Measurements from ENCODE around the gene FRAS1.
"Not testable (repeated sequence)": the region's sequence is repeated elsewhere in the genome, so short reads cannot be mapped to it uniquely, and the experiment has no call there.

FRAS1 gene

DNA sequence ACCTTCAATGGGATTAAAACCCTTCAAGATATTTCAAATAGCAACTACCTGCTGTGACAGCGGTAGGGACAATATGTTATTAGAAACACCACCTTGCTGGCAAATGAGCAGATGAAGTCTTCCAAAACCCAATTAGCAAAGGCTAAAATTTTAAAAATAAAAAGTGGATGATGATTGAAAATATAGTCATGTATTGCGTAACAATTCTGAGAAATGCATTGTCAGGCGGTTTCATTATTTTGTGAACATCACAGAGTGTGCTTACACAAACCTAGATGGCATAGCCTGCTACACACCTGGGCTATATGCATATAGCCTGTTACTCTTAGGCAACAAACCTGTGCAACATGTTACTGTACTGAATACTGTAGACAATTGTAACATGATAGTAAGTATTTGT lies 403.2 kb downstream of the FRAS1 start:
- DNase-seq = no peak

DNA sequence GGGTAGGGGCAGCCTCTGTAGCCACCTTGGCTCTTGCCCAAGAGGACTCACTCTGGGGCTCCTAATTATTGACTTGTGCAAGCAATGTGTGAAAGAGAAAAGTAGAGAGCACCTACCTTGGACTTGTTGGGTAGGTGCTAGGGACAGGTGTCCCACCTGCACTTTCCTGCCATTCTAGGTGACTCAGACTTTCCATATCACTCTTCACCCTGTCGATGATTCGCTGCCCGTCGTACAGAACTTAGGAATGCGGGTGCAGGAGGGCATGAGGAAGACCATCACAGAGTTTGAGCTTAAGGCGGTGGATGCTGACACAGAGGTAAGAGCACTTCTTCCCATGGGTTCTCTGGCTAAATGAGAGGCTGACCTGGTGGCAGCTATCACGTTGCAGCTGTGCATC lies 407.1 kb downstream of the FRAS1 start:
- no peak for DNase-seq

DNA sequence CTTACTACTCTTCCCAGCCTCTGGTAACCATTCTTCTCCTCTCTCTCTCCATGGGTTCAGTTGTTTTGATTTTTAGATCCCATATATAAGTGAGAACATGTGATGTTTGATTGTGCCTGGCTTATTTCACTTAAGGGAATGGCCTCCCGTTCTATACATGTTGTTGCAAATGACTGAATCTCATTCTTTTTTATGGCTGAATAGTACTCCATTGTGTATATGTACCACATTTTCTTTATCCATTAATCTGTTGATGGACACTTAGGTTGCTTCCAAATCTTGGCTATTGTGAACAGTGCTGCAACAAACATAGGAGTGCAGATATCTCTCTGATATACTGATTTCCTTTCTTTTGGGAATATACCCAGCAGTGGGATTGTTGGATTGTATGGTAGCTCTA lies 410.1 kb downstream of the FRAS1 start:
- not testable (repeated sequence) for DNase-seq

DNA sequence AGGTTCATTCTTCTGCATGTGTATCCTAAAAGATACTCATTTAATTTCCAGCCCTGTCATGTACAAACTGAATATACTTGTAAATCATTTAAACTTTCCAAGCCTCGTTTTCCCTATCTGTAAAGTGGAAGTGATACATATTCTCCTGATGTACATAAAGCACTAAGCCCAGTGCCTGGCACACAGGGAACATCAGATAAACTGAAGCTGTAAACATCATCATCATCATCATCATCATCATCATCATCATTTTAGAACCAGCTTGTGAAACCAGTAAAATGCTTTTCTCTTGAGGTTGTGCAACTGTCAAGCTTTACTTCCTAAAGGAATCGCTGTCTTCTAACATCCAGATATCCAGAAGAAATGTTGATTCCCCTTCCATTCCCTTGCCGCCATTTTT lies 411.1 kb downstream of the FRAS1 start:
- no peak for DNase-seq

DNA sequence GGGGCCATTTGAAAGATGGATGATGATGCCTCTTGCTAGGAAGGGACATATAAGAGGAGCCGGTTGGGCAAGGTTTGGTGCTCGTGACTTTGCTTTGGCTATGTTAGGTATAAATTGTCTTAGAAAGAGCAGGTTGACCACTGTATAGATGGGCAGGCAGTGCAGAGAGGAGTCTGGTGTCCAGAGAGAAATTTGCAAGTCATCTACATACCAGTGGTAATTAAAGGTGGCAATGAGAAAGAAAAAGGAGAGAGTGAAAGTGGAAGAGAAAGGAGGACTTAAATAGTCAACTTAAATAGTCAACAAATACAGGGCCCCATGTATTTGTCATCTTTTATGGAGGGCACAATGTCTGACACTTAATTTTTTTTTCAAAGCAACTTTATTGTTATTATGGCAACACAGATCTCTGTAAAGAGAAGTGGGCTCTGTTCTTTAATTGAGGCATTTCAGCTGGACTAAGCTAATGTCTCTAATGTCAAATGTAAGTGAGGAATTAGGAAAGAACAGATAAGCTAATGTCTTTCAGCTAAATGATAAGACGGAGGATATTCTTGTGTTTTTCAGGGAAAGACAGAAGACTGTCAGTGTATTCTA lies 419.1 kb downstream of the FRAS1 start:
- DNase-seq = no peak

DNA sequence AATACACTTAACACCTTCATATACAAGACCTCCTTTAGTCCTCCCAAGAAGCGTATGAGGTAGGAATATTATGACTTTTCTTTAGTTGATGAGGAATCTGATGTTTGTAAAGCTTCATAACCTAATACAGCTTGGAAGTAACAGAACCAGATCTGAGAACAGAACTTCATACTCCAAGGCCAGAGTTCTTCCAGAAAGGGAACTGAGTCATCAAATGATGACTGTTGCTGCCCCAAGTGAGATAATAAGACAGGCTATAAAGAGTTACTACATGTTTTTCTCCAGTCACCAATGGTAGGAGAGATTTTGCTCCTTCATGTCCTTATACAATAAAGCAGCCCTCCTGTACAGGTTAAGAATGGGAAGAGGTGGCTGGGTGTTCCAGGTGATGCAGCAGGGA lies 420.2 kb downstream of the FRAS1 start:
- DNase-seq = no peak

DNA sequence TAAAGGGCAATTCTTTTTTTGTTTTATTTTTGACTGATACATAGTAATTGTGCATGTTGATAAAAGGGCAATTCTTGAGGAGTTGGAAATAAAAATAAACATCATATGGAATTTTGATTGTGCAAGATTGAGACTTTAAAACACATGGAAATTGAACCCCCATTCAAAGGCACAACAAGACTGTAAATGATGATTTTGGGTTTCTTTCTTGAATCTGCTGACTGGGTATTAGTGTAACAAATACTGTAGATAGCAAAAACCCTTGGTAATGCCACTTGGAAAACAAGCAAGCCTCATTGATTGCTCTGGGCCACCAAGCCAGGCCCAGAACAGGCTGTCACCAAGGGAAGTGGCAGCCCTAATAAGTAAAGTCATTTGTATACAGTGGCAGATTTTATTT lies 421.4 kb downstream of the FRAS1 start:
- DNase-seq = no peak

DNA sequence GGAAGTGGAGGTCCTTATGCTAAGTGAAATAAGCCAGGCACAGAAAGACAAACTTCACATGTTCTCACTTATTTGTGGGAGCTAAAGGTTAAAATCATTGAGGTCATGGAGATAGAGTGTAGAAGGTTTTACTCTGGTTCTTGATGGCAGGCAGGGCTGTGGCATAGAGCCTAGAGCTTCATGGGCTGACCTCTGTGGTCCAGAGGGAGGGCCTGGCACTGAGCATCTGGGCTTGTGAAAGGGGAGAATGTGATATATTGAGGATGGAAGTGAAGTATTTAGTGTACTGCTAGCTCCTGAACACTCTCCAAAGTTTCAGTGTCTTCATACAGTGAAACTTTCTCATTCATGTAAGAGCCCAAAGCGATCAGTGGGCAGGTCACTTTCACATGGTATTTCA lies 423.2 kb downstream of the FRAS1 start:
- DNase-seq = no peak

DNA sequence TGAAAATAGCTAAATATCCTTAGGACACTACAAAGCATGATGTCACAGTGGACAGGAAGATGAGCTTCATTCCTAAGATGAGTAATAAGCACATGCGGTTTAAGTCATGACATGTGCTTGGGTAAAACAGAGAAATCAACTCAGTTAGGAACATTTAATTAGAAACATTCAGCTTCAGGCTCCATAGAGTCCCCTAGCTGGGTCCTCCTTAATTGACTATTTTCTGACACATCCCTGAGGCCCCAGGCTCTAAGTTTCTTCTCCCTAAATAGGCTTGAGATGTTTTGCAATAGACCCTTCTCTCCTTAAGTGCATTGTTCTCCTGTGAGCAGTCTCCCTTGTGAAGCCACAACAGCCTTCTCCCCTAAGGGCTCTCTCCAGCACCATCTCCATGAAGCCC lies 424.1 kb downstream of the FRAS1 start:
- no peak for DNase-seq

DNA sequence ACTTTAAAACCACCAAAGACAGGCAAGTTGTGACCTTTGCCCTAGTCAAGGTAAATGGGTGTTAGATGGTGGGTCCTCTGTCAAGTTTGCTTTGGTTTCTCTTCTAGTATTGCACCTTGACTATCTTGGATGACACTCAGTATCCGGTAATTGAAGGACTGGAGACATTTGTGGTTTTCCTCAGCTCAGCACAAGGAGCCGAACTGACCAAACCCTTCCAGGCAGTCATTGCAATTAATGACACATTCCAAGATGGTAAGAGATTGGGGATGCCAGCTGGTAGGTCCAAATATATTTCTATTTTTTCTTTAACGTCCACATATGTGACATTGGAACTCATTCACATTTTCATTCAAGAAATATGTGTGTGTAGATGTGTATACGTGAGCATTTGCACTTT lies 425.2 kb downstream of the FRAS1 start:
- no peak for DNase-seq

DNA sequence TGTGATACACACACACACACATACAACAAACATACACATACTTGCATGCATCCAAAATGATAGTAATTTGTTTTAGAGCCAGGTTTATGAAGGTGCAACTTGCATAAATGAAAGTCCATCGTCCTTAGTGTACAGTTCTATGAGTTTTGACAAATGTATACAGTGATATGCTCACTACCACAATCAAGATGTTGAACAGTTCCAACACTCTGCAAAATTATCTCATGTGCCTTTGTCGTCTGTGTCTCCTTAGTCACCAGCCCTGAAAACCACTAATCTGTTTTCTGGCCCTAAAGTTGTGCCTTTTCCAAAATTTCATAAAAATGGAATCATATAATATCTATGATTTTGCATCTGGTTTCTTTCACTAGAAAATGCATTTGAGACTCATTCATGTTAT lies 426.7 kb downstream of the FRAS1 start:
- no peak for DNase-seq

DNA sequence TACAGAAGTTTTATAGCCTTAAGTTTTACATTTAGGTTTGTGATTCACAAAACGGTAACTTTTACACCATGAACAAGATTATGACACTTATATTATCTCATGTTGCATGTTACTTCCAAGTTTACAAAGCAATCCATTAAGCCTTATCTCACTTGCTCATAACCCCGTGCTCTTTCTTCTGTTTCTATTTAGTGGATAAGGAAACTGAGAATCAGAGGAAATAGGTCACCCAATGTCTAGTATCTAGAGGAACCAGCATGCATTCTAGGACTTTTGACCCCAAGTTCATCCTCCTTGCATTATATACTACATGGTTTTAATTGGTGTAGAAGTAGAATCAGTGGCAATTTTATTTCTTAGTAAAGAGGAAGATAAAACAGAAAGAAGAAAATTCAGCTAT lies 427.5 kb downstream of the FRAS1 start:
- DNase-seq = no peak

DNA sequence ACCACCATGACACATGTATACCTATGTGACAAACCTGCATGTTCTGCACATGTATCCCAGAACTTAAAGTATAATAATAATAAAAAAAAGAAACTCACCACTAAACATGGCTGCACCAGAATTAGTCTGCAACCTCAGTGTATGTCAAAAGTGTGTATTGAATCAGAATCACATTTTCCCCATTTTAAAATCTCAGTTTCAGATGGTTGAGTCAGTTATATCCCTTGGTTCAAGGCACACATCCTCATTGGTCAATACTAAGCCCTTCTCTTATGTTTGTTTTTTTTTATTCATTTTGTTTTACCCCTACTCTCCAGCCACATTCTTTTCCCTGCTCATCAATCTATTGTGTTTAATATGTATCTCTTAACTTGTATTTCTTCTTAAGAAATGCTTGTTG lies 436.6 kb downstream of the FRAS1 start:
- DNase-seq = no peak

DNA sequence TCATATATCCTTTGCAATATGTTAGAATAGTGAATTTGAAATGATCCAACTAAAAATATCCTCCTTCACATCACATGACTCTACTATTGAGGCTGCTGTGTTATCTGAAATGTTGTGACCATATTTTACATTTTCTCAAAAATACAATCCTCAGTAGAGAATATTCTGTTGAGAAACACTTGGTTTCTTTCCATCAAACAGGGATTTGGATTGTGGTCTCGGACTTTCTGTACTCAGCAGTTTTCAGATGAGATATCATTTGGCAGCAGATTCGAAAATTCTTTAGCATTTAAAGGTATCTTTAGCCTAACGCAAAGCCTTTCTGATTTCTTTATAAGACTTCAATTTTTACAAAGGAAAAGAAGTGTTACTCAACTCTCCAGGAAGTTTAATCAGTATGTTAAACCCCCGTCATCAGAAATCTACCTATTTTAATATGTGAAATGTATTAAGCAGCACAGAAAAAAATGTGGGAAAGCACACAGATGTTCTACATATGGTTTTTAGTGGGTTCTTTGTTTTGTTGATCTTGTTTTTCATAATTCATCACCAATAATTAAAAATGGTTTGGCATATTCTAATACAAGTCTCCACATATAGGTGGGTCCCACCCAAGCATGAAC lies 439.0 kb downstream of the FRAS1 start:
- DNase-seq = no peak

DNA sequence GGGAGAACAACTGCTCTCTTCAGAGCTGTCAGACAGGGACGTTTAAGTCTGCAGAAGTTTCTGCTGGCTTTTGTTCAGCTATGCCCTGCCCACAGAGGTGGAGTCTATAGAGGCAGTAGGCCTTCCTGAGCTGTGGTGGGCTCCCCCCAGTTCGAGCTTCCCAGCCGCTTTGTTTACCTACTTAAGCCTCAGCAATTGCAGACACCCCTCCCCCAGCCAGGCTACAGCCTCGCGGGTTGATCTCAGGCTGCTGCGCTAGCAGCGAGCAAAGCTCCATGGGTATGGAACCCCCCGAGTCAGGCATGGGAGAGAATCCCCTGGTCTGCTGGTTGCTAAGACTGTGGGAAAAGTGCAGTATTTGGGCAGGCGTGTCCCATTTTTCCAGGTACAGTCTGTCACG lies 449.1 kb downstream of the FRAS1 start:
- DNase-seq = not testable (repeated sequence)

DNA sequence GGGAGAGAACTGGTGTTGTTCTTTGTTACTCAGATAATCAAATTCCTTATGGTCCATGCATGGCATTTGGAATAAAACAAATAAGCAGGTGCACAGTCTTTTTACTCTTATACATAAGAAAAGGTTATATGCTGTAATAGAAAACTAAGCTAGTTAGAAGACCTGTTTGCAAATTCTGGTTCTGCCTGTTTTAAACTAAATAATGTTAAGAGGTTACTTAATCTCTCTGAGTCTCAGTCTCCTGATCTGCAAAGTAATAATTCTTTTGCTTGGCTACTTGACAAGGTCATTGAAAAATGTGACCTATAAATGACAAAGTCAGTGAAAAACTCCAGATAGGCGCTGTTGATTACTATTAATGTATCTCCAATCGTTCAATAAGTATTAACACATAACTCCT lies 451.9 kb downstream of the FRAS1 start:
- no peak for DNase-seq

DNA sequence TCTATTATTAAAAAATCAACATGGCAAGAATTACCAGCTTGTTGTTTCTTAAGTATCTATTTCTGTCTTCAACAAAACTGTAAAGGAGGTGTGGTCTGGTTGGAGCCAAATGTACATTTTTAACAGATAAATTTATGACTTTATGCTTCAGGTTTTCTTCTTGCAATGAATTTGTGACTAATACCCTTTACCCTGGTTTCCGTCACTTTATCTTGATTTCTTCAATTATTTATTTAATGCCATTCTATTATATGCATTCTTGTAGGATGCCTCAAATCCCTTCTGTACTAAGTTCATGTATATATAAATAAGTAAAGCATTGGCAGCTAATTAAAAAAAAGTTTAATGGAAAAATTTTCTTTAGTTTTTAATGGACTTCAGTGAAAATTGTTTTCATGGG lies 453.0 kb downstream of the FRAS1 start:
- no peak for DNase-seq

DNA sequence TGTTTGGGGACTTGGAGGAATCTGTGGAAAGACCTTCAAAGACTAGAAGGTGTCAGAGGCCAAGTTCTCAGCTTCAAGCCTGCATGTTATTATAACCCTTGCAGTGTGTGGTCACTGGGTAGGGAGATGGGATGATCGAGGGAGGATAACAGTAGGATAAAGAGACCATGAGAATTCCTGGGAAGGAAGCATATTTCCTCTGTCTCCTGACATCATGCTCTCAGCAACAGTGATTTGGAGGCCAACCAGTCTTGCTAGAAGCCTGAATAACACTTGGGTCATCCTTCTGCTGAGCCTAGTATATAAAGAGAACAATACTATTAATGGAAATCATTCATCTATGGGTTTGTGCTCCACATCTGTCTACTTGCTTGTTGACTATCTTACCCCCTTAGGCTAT lies 453.6 kb downstream of the FRAS1 start:
- no peak for DNase-seq

DNA sequence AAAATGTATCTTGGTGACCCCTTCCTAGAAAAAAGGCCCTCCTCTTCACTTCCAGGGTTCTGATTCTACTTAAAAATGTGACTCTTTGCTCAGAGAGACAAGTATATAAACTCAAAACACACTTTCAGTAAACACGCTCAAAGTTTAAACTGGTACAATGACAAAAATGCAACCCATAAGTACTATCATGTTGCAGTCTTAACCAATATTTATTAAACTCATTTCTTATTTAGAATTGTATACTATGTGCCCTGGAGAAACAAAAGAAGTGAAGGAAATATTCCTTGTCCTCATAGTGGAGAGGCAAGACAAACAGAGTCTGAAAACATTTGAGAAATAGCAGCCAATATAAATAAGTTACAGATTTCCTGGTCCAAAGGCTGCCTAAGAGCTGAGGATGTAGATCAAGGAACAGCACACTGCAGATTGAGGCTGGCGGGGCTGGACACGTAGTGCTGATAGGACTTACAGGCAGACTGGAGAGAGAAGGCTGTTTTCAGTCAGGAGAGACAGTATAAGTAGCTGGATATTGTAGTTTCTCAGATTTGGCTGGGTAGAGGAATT lies 455.3 kb downstream of the FRAS1 start:
- no peak for DNase-seq

DNA sequence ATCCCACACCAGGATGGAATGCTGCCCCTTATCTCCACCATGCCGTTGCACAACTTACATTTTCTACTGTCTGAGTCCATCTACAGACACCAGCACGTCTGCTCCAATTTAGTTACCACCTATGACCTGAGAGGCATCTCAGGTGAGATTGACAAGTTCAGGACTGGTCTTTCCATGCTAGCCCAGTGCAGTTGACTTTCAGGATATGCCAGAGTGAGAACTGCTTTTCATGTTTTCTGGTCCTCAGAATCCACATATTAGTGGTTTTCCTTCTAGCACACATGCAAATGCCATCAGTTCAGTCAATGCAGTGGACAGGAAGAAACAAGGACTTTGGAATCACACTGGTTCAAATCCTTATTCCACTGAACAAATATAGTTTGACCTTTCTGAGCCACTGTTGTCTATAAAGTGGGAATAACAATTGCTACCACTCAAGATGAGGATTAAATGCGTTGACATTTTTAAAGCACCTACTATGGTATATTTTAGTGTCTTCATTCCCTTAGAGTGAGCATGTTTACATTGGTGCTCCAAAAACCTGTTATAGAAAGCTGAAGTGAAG lies 456.4 kb downstream of the FRAS1 start:
- DNase-seq = no peak

DNA sequence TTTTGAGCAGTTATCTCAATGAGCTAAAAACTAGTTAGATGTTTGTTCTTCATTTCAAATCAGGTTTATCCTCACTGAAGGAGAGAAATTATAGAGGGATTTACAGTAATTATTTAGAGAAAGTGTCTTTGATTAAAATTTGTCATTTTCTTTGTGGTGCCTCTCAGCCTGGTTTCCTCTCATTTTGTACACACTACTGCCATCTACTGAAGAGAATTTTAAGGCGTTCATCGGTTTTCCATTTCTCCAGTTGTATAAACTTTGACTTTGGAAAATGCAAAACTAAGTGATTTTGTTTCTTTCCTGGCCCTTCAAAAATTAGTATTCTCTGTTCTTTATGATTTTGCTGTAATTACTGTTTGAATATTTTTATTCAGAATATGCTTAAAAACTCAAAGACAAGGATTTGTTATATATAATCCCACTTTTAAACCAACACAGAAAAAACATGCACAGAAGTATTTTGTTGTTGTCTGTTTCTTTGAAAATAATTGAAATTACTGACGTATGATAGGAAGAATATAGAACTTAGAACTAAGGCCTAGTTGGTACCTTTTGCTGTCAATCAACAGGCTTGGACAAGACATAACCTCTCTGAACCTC lies 460.0 kb downstream of the FRAS1 start:
- no peak for DNase-seq

DNA sequence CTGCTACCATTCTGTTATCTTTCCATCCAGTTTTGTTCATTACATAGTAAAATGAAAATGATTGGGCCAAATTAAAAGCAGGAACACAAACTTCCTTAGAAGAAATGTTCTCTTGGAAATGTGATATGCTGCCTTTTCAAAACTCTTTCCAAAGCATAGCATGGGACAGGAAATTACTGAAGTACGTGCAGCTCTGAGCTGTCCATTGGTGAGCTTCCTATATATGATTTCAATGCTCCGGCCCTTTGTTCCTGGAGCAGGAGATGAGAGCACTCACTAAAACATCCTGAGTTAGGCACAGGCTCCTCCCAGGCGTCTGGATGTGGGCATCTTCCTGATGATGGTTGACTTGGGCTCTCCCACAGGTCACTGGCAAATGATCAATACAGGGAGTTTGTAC lies 461.4 kb downstream of the FRAS1 start:
- no peak for DNase-seq

DNA sequence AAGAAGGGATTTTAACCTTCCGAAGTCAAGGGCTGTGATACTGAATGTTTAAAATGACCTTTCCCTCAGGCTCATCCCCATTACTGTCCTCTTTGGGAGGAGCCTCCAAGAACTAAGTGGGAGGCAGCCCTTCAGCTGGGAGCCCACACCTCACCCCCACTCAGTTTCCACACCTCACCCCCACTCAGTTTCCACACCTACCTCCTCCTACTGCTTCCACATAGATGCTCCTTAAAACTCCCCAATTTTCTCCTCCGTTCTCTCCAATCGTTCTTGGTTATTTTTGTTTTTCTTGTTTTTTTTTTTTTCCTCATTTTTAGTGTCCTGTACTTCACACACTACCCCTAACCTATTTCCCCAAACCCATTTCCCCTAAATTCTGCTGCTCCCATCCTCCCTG lies 462.8 kb downstream of the FRAS1 start:
- no peak for DNase-seq

DNA sequence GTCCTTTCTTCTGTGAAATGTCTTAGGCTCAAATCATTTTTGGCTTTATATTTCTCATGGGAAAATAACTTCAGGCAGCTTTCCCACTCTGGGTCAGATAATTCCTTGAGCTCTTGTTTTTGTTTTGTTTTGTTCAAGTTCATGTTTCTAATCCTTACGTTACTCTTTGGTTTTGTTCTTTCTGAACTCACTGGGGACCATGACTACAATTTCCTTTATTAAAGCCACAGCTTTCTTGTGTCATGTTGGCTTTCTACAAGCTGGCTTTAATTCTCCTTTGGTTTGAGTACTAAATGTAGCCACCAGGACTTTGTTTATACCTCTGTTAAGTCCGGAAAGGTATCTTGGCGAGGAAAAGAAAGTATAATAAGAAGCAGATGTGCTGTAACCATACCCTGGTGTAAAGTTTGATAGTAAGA lies 463.7 kb downstream of the FRAS1 start:
- DNase-seq = no peak
